ENCODE data around the gene C4orf51. TPM values are rescaled to one million over a fixed set of nuclear protein-coding genes. Genes with fewer than 3 reads are reported as not detected.

Gene C4orf51
- total RNA-seq, 1 experiment from 2014 or later = not detected

DNA sequence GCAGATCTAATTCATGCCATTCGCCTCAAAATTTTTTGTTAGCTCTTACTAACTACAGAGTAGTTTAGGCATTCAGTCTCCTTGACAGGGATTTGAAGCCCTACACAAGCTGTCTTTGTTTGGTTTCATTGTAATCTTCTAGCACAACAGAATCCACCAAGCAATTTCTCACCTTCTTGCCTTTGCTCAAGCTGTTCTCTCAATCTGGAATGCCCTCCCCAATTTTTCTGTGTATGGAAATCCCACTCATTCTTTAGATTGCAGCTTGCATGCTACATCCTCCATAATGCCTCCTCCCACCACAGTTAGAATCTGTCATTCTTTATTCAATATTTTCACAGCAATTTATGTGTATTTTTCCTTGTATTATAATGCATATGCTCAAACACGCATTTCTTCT, 63.7 kb downstream of the C4orf51 start:
- intact Hi-C loops (cut with micrococcal nuclease; ENCODE audit: unreplicated experiment) = no loop called here
- TF ChIP-seq EZH2 (IDR thresholded peaks at IDR 0.05; ENCODE audit: borderline replicate concordance, low read depth, low read length, poor library complexity, severe bottlenecking) = no peak
- TF ChIP-seq, protein P1, sequence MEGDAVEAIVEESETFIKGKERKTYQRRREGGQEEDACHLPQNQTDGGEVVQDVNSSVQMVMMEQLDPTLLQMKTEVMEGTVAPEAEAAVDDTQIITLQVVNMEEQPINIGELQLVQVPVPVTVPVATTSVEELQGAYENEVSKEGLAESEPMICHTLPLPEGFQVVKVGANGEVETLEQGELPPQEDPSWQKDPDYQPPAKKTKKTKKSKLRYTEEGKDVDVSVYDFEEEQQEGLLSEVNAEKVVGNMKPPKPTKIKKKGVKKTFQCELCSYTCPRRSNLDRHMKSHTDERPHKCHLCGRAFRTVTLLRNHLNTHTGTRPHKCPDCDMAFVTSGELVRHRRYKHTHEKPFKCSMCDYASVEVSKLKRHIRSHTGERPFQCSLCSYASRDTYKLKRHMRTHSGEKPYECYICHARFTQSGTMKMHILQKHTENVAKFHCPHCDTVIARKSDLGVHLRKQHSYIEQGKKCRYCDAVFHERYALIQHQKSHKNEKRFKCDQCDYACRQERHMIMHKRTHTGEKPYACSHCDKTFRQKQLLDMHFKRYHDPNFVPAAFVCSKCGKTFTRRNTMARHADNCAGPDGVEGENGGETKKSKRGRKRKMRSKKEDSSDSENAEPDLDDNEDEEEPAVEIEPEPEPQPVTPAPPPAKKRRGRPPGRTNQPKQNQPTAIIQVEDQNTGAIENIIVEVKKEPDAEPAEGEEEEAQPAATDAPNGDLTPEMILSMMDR (conservative IDR thresholded peaks at IDR 0.05; ENCODE audit: low read depth, low read length) = no peak
- no peaks in the 10 kb centered on the region for H3K27me3 ChIP-seq (replicated peaks; ENCODE audit: insufficient read depth, low read depth, low read length, poor library complexity)
- POLR2A ChIA-PET (ENCODE audit: low non-redundant PET) = no interaction called here
- H3K27ac ChIP-seq (ENCODE audit: low read depth, low read length, poor library complexity, severe bottlenecking) = no peak overlapping the region
- BruUV-seq (replicated peaks) = no TSS peak
- DNase-seq (ENCODE audit: low spot score) = no peak
- H3K9me3 ChIP-seq (ENCODE audit: low read depth, low read length, poor library complexity, severe bottlenecking) = no peaks in the 10 kb centered on the region
- no peaks in the 10 kb centered on the region for H3K4me1 ChIP-seq (ENCODE audit: insufficient read depth, low read length, poor library complexity, severe bottlenecking)
- CTCF ChIA-PET = no interaction called here
- no peaks in the 10 kb centered on the region for H3K36me3 ChIP-seq (ENCODE audit: insufficient read depth, low read length, poor library complexity, severe bottlenecking)
- no peak overlapping the region for H3K4me3 ChIP-seq (ENCODE audit: low read depth, low read length, poor library complexity, severe bottlenecking)

DNA sequence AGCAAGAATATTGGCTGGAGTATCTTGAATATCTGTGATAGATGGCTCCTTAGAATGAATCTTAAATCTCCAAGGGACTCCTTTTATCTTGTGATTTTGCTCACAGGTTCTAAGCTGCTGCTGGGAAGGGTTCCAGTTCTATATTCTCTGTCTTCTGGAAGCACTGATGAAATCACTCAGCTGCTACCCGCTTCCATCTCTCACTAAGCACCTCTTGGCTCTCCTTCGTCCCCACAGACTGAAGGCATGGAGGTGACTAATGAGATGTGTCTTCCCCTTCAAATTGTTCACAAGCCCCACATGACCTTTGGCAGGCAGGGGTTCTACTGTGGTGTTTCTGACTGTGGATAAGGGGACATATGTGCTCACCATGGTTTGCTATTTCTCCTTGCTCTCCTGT, 75.9 kb downstream of the C4orf51 start:
- intact Hi-C loops (cut with micrococcal nuclease; ENCODE audit: unreplicated experiment) = no loop called here
- Histone ChIP-seq H3K4me1 (ENCODE audit: insufficient read depth, low read length, poor library complexity, severe bottlenecking) (no peaks in the 10 kb centered on the region), H3K4me3 (ENCODE audit: low read depth, low read length, poor library complexity, severe bottlenecking) (no peak overlapping the region), H3K9me3 (ENCODE audit: low read depth, low read length, poor library complexity, severe bottlenecking) (no peaks in the 10 kb centered on the region), H3K36me3 (ENCODE audit: insufficient read depth, low read length, poor library complexity, severe bottlenecking) (peaks cover 2% of the 10 kb centered on the region), H3K27me3 (replicated peaks; ENCODE audit: insufficient read depth, low read depth, low read length, poor library complexity) (no peaks in the 10 kb centered on the region), H3K27ac (ENCODE audit: low read depth, low read length, poor library complexity, severe bottlenecking) (no peak overlapping the region)
- ChIA-PET POLR2A (ENCODE audit: low non-redundant PET) (no interaction called here), CTCF (no interaction called here)
- BruUV-seq (replicated peaks) = no TSS peak
- TF ChIP-seq, protein P1 (conservative IDR thresholded peaks at IDR 0.05; ENCODE audit: low read depth, low read length) = no peak
- TF ChIP-seq EZH2 (IDR thresholded peaks at IDR 0.05; ENCODE audit: borderline replicate concordance, low read depth, low read length, poor library complexity, severe bottlenecking) = no peak
- no peak for DNase-seq (ENCODE audit: low spot score)

DNA sequence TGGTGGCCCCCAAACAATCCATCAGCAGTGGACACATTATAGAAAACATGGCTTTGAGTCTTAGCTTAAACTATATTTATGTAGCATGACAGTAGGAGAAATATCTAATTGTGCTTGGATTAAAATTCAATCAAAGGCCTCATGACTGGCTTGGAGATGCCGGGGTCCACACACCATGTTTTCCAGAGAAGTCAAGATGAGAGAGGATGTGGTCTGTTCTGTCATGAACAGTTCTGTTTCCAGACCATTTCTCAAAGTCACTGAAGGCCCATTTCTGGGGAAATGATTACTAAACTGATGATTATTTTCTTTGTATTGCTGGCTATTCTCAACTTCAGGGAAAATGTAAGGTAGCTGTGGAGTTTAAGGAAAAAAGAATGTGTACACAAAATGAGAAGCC, 76.3 kb downstream of the C4orf51 start:
- ChIA-PET CTCF (no interaction called here), POLR2A (ENCODE audit: low non-redundant PET) (no interaction called here)
- H3K36me3 ChIP-seq (ENCODE audit: insufficient read depth, low read length, poor library complexity, severe bottlenecking) = peaks cover 3% of the 10 kb centered on the region
- H3K27me3 ChIP-seq (replicated peaks; ENCODE audit: insufficient read depth, low read depth, low read length, poor library complexity) = no peaks in the 10 kb centered on the region
- intact Hi-C loops (cut with micrococcal nuclease; ENCODE audit: unreplicated experiment) = no loop called here
- no TSS peak for BruUV-seq (replicated peaks)
- no peak for DNase-seq (ENCODE audit: low spot score)
- no peaks in the 10 kb centered on the region for H3K9me3 ChIP-seq (ENCODE audit: low read depth, low read length, poor library complexity, severe bottlenecking)
- H3K4me3 ChIP-seq (ENCODE audit: low read depth, low read length, poor library complexity, severe bottlenecking) = no peak overlapping the region
- no peaks in the 10 kb centered on the region for H3K4me1 ChIP-seq (ENCODE audit: insufficient read depth, low read length, poor library complexity, severe bottlenecking)
- TF ChIP-seq, protein P1 (conservative IDR thresholded peaks at IDR 0.05; ENCODE audit: low read depth, low read length) = no peak
- TF ChIP-seq EZH2 (IDR thresholded peaks at IDR 0.05; ENCODE audit: borderline replicate concordance, low read depth, low read length, poor library complexity, severe bottlenecking) = no peak
- H3K27ac ChIP-seq (ENCODE audit: low read depth, low read length, poor library complexity, severe bottlenecking) = no peak overlapping the region
